ENCODE results near the gene HSPBP1. TPM values are rescaled to one million over a fixed set of nuclear protein-coding genes. Genes with fewer than 3 reads are reported as not detected.

Gene HSPBP1
- total and polyA plus RNA-seq, 2 of the 13 experiments (the other 11 are each of a cell fraction or from before 2014, with no cell fraction given) = 22.3 to 33.7 TPM

DNA sequence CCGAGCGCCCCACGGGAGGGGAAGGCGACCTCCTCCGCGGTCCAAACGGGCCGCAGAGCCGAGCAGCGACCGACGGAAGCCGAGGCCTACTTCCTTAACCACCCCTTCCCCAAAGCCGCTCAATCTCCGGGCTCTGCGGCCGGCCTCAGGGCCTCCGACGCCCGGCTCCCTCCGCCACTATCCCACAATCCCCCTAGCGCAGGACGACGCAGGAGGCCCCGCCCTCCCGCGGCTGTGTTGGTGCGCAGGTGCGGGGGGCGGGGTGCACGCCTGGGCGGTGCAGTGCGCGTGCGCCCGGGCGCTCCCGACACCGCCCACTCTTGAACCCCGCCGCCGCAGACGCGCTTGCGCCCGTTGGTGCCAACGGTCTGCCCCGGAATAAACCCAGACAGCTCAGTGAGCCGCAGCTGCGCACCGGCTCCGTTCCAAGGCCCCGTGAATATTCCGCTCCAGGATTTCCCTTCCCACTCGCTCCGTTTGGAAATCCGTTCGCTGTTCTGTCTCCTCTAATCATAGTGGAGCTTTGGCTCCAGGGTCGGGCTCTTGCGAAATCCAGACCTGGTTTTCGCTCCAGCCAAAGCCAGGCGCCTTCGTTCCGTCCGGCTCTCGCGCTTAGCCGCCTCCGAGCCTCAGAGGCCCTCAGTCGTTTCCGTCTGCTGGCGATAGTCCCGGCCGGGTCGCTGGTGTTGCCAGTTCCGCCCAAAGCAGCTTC, 20.9 kb downstream of the HSPBP1 start, which contains the start of gene PPP6R1 (continued):
- TF ChIP-seq ZFYVE20 (CRISPR knock-in tag; IDR thresholded peaks at IDR 0.05; ENCODE audit: borderline replicate concordance, low read depth) = no peak
- TF ChIP-seq ZNF629 (CRISPR knock-in tag; conservative IDR thresholded peaks at IDR 0.05) = no peak; the same call in 1 of the 2 replicates
- TF ChIP-seq KDM1A (CRISPR knock-in tag; IDR thresholded peaks at IDR 0.05) = no peak
- TF ChIP-seq ZNF737 (CRISPR knock-in tag; IDR thresholded peaks at IDR 0.05; ENCODE audit: borderline replicate concordance) = no peak
- TF ChIP-seq BORCS8-MEF2B (CRISPR knock-in tag; IDR thresholded peaks at IDR 0.05) = peak; percentile 89
- TF ChIP-seq, protein P1, sequence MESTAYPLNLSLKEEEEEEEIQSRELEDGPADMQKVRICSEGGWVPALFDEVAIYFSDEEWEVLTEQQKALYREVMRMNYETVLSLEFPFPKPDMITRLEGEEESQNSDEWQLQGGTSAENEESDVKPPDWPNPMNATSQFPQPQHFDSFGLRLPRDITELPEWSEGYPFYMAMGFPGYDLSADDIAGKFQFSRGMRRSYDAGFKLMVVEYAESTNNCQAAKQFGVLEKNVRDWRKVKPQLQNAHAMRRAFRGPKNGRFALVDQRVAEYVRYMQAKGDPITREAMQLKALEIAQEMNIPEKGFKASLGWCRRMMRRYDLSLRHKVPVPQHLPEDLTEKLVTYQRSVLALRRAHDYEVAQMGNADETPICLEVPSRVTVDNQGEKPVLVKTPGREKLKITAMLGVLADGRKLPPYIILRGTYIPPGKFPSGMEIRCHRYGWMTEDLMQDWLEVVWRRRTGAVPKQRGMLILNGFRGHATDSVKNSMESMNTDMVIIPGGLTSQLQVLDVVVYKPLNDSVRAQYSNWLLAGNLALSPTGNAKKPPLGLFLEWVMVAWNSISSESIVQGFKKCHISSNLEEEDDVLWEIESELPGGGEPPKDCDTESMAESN (CRISPR knock-in tag; conservative IDR thresholded peaks at IDR 0.05) = peak; percentile 96
- peak in 1 of 2 experiments; percentile 98; a peak in 2 of 4 replicates for TF ChIP-seq KLF16 (CRISPR knock-in tag; IDR thresholded peaks at IDR 0.05)
- no peak for TF ChIP-seq ZFP36 (IDR thresholded peaks at IDR 0.05; ENCODE audit: borderline replicate concordance, low read depth, low read length, partially characterized antibody)
- TF ChIP-seq, protein P2, sequence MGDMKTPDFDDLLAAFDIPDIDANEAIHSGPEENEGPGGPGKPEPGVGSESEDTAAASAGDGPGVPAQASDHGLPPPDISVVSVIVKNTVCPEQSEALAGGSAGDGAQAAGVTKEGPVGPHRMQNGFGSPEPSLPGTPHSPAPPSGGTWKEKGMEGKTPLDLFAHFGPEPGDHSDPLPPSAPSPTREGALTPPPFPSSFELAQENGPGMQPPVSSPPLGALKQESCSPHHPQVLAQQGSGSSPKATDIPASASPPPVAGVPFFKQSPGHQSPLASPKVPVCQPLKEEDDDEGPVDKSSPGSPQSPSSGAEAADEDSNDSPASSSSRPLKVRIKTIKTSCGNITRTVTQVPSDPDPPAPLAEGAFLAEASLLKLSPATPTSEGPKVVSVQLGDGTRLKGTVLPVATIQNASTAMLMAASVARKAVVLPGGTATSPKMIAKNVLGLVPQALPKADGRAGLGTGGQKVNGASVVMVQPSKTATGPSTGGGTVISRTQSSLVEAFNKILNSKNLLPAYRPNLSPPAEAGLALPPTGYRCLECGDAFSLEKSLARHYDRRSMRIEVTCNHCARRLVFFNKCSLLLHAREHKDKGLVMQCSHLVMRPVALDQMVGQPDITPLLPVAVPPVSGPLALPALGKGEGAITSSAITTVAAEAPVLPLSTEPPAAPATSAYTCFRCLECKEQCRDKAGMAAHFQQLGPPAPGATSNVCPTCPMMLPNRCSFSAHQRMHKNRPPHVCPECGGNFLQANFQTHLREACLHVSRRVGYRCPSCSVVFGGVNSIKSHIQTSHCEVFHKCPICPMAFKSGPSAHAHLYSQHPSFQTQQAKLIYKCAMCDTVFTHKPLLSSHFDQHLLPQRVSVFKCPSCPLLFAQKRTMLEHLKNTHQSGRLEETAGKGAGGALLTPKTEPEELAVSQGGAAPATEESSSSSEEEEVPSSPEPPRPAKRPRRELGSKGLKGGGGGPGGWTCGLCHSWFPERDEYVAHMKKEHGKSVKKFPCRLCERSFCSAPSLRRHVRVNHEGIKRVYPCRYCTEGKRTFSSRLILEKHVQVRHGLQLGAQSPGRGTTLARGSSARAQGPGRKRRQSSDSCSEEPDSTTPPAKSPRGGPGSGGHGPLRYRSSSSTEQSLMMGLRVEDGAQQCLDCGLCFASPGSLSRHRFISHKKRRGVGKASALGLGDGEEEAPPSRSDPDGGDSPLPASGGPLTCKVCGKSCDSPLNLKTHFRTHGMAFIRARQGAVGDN (CRISPR knock-in tag; IDR thresholded peaks at IDR 0.05) = peak; percentile 87
- 0 out of 2 replicates have a peak, but pooled peaks have one; percentile 29 for TF ChIP-seq ZNF180 (CRISPR knock-in tag; IDR thresholded peaks at IDR 0.05; ENCODE audit: borderline replicate concordance, low read depth)
- TF ChIP-seq, protein P3, sequence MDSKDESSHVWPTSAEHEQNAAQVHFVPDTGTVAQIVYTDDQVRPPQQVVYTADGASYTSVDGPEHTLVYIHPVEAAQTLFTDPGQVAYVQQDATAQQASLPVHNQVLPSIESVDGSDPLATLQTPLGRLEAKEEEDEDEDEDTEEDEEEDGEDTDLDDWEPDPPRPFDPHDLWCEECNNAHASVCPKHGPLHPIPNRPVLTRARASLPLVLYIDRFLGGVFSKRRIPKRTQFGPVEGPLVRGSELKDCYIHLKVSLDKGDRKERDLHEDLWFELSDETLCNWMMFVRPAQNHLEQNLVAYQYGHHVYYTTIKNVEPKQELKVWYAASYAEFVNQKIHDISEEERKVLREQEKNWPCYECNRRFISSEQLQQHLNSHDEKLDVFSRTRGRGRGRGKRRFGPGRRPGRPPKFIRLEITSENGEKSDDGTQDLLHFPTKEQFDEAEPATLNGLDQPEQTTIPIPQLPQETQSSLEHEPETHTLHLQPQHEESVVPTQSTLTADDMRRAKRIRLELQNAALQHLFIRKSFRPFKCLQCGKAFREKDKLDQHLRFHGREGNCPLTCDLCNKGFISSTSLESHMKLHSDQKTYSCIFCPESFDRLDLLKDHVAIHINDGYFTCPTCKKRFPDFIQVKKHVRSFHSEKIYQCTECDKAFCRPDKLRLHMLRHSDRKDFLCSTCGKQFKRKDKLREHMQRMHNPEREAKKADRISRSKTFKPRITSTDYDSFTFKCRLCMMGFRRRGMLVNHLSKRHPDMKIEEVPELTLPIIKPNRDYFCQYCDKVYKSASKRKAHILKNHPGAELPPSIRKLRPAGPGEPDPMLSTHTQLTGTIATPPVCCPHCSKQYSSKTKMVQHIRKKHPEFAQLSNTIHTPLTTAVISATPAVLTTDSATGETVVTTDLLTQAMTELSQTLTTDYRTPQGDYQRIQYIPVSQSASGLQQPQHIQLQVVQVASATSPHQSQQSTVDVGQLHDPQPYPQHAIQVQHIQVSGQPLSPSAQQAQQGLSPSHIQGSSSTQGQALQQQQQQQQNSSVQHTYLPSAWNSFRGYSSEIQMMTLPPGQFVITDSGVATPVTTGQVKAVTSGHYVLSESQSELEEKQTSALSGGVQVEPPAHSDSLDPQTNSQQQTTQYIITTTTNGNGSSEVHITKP (CRISPR knock-in tag; IDR thresholded peaks at IDR 0.05; ENCODE audit: low read depth) = peak; percentile 86; the same call in 1 of the 2 replicates
- no peak for TF ChIP-seq ZNF253 (CRISPR knock-in tag; IDR thresholded peaks at IDR 0.05; ENCODE audit: borderline replicate concordance)
- TF ChIP-seq, protein P4, sequence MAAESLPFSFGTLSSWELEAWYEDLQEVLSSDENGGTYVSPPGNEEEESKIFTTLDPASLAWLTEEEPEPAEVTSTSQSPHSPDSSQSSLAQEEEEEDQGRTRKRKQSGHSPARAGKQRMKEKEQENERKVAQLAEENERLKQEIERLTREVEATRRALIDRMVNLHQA (CRISPR knock-in tag; IDR thresholded peaks at IDR 0.05) = no peak; the same call in 1 of the 2 replicates
- TF ChIP-seq ZNF20 (CRISPR knock-in tag; IDR thresholded peaks at IDR 0.05) = peak; percentile 86; the same call in 1 of the 2 replicates

Data from HepG2 (cell line).